Measurements from ENCODE around the gene SH3PXD2A. TPM values are rescaled to one million over a fixed set of nuclear protein-coding genes. Genes with fewer than 3 reads are reported as not detected.

The SH3PXD2A gene
- total RNA-seq, 1 donor from 2014 or later = 35.2 TPM

GRCh38 chr10:103703941-103704919 is 151.1 kb downstream of the SH3PXD2A start:
- no peak overlapping the region for H3K4me3 ChIP-seq
- no peak overlapping the region for H3K27ac ChIP-seq
- H3K36me3 ChIP-seq = no peaks in the 10 kb centered on the region
- TF ChIP-seq CTCF (IDR thresholded peaks at IDR 0.05) = no peak
- no peaks in the 10 kb centered on the region for H3K27me3 ChIP-seq
- intact Hi-C loops (cut with DNase I) = no loop called here
- H3K9me3 ChIP-seq = no peaks in the 10 kb centered on the region
- ATAC-seq (no peak), DNase-seq (no peak)
- H3K4me1 ChIP-seq = no peaks in the 10 kb centered on the region

GRCh38 chr10:103701380-103702222 is 153.8 kb downstream of the SH3PXD2A start:
- Histone ChIP-seq H3K4me3 (no peak overlapping the region), H3K36me3 (no peaks in the 10 kb centered on the region), H3K27me3 (no peaks in the 10 kb centered on the region), H3K27ac (no peak overlapping the region), H3K9me3 (no peaks in the 10 kb centered on the region), H3K4me1 (peaks cover 3% of the 10 kb centered on the region)
- DNase-seq = no peak
- TF ChIP-seq CTCF (IDR thresholded peaks at IDR 0.05) = no peak
- ATAC-seq = no peak
- intact Hi-C loops (cut with DNase I) = no loop called here

GRCh38 chr10:103700436-103700715 is 155.0 kb downstream of the SH3PXD2A start:
- Histone ChIP-seq H3K27me3 (no peaks in the 10 kb centered on the region), H3K9me3 (no peaks in the 10 kb centered on the region), H3K27ac (no peak overlapping the region), H3K36me3 (no peaks in the 10 kb centered on the region), H3K4me3 (no peak overlapping the region), H3K4me1 (peaks cover 14% of the 10 kb centered on the region)
- intact Hi-C loops (cut with DNase I) = no loop called here
- no peak for TF ChIP-seq CTCF (IDR thresholded peaks at IDR 0.05)
- no peak for DNase-seq
- ATAC-seq = no peak

- intact Hi-C loops (cut with DNase I) = no loop called here
- DNase-seq (no peak), ATAC-seq (no peak)
- no peaks in the 10 kb centered on the region for H3K9me3 ChIP-seq
- TF ChIP-seq CTCF (IDR thresholded peaks at IDR 0.05) = no peak
- H3K36me3 ChIP-seq = no peaks in the 10 kb centered on the region
- H3K27ac ChIP-seq = no peak overlapping the region
- H3K27me3 ChIP-seq = no peaks in the 10 kb centered on the region
- peaks cover 14% of the 10 kb centered on the region for H3K4me1 ChIP-seq
- H3K4me3 ChIP-seq = no peak overlapping the region
Measured at GRCh38 chr10:103699611-103700435, 155.6 kb downstream of the SH3PXD2A start.

GRCh38 chr10:103698266-103698665 is 157.1 kb downstream of the SH3PXD2A start:
- Histone ChIP-seq H3K27ac (no peak overlapping the region), H3K36me3 (no peaks in the 10 kb centered on the region), H3K27me3 (no peaks in the 10 kb centered on the region), H3K4me1 (peaks cover 17% of the 10 kb centered on the region), H3K9me3 (no peaks in the 10 kb centered on the region), H3K4me3 (no peak overlapping the region)
- no peak for ATAC-seq
- no peak for DNase-seq
- TF ChIP-seq CTCF (IDR thresholded peaks at IDR 0.05) = no peak
- intact Hi-C loops (cut with DNase I) = no loop called here
